Suprapubic skin (tissue), 4 donors: ENCODE measurements around the gene SLC22A9. TPM values are rescaled to one million over a fixed set of nuclear protein-coding genes. Genes with fewer than 3 reads are reported as not detected.
"Not testable (repeated sequence)": the region's sequence is repeated elsewhere in the genome, so short reads cannot be mapped to it uniquely, and the experiment has no call there.

Experiments used
- DNase-seq, 2 donors: peaks; one replicate each; pipeline ENCODE4 v3.0.0-alpha.2; 2019; ENCODE audit warnings: low spot score in 2 of 2
- H3K27ac ChIP-seq: fragments of 200-600 bp; sonication (generic); one replicate; pipeline ENCODE4 v1.5.1; 2019
- H3K27me3 ChIP-seq: fragments of 200-600 bp; sonication (generic); one replicate; pipeline ENCODE4 v1.5.1; 2019
- H3K36me3 ChIP-seq: fragments of 200-600 bp; sonication (generic); one replicate; pipeline ENCODE4 v1.5.1; 2019
- H3K4me1 ChIP-seq: fragments of 200-600 bp; sonication (generic); one replicate; pipeline ENCODE4 v1.5.1; 2019
- H3K4me3 ChIP-seq: fragments of 200-600 bp; sonication (generic); one replicate; pipeline ENCODE4 v1.5.1; 2019; ENCODE audit warnings: mild to moderate bottlenecking
- H3K9me3 ChIP-seq: fragments of 200-600 bp; sonication (generic); one replicate; pipeline ENCODE4 v1.5.1; 2019
- CTCF ChIP-seq, 2 donors: fragments of 200-600 bp in 1 of 2; fragments of 450-650 bp in 1 of 2; sonication (generic) in 1 of 2; IDR thresholded peaks; one replicate each; pipeline ENCODE4 v1.5.1; 2016 to 2019; ENCODE audit warnings: antibody characterized with exemption in 2 of 2, mild to moderate bottlenecking in 1 of 2, moderate library complexity in 1 of 2
- EP300 ChIP-seq: sonication (generic); formaldehyde crosslinking; IDR thresholded peaks from one replicate; pipeline ENCODE4 v1.6.1; 2017; ENCODE audit warnings: antibody characterized with exemption
- POLR2A ChIP-seq, 2 donors: fragments of 450-650 bp; IDR thresholded peaks; one replicate each; pipeline ENCODE4 v1.6.1; 2017; ENCODE audit warnings: antibody characterized with exemption in 2 of 2, mild to moderate bottlenecking in 2 of 2, moderate library complexity in 2 of 2
- POLR2AphosphoS5 ChIP-seq, 3 donors: sonication (generic); formaldehyde crosslinking; IDR thresholded peaks; one replicate each; pipeline ENCODE4 v1.6.1; 2017; ENCODE audit warnings: antibody characterized with exemption in 3 of 3
- WGBS: methylation state at CpG from one replicate; pipeline ENCODE4 v1.1.5; 2018; 5-methylcytosine and 5-hydroxymethylcytosine counted together
- total RNA-seq, 4 donors: library from RNA; depleted of rRNA; stranded (reverse); fragments of >200 nt; gene quantifications; one replicate each; pipeline ENCODE4 v1.1.0, GENCODE V29; 2016

Gene SLC22A9
- total RNA-seq, 4 donors from 2014 or later: not detected

- DNase-seq: no peak
- Histone ChIP-seq H3K27me3 (no peaks in the 10 kb centered on the region), H3K9me3 (no peaks in the 10 kb centered on the region), H3K27ac (no peak overlapping the region), H3K4me3 (no peak overlapping the region), H3K36me3 (no peaks in the 10 kb centered on the region), H3K4me1 (no peaks in the 10 kb centered on the region)
- 80% methylated on average over 1 of the region's 2 CpGs for WGBS
- TF ChIP-seq POLR2AphosphoS5 (IDR thresholded peaks at IDR 0.05) (no peak), POLR2A (IDR thresholded peaks at IDR 0.05) (no peak), EP300 (no peak), CTCF (IDR thresholded peaks at IDR 0.05) (no peak)
These were observed 47.7 kb downstream of the SLC22A9 start for GRCh38 chr11:63417174-63417852.

DNA sequence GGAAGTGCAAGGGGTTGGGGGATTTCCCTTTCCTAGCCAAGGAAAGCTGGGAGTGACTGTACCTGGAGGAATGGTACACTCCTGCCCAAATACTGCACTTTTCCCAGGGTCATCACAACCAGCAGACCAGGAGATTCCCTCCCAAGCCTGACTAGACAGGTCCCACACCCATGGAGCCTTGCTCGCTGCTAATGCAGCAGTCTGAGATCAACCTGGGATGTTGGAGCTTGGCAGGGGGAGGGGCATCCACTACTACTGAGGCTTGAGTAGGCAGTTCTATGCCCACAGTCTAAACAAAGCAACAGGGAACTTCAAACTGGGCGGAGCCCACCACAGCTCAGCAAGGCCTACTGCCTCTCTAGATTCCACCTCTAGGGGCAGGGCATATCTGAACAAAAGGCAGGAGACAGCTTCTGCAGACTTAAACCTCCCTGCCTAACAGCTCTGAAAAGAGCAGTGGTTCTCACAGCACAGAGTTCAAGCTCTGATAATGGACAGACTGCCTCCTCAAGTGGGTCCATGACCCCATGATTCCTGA lies 58.5 kb downstream of the SLC22A9 start:
- no peak overlapping the region for H3K27ac ChIP-seq
- WGBS: 86% methylated on average over 2 of the region's 2 CpGs
- TF ChIP-seq POLR2A (IDR thresholded peaks at IDR 0.05) (no peak), CTCF (IDR thresholded peaks at IDR 0.05) (no peak), POLR2AphosphoS5 (IDR thresholded peaks at IDR 0.05) (no peak), EP300 (no peak)
- H3K36me3 ChIP-seq: no peaks in the 10 kb centered on the region
- no peaks in the 10 kb centered on the region for H3K4me1 ChIP-seq
- no peaks in the 10 kb centered on the region for H3K9me3 ChIP-seq
- H3K27me3 ChIP-seq: no peaks in the 10 kb centered on the region
- H3K4me3 ChIP-seq: no peak overlapping the region
- no peak for DNase-seq

GRCh38 chr11:63430731-63431130 lies 61.1 kb downstream of the SLC22A9 start:
- not testable (repeated sequence) for H3K9me3 ChIP-seq, H3K4me3 ChIP-seq, H3K27ac ChIP-seq, H3K4me1 ChIP-seq, DNase-seq, H3K27me3 ChIP-seq, H3K36me3 ChIP-seq
- WGBS: 38% methylated on average over 2 of the region's 2 CpGs

DNA sequence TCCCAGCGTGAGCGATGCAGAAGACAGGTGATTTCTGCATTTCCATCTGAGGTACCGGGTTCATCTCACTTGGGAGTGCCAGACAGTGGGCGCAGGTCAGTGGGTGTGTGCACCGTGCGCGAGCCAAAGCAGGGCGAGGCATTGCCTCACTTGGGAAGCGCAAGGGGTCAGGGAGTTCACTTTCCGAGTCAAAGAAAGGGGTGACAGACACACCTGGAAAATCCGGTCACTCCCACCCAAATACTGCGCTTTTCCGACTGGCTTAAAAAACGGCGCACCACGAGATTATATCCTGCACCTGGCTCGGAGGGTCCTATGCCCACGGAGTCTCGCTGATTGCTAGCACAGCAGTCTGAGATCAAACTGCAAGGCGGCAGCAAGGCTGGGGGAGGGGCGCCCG lies 65.8 kb downstream of the SLC22A9 start:
- 72% methylated on average over 22 of the region's 22 CpGs for WGBS
- not testable (repeated sequence) for H3K27ac ChIP-seq, H3K4me1 ChIP-seq, H3K9me3 ChIP-seq, H3K4me3 ChIP-seq, H3K27me3 ChIP-seq, DNase-seq, H3K36me3 ChIP-seq

GRCh38 chr11:63435831-63436230 lies 66.2 kb downstream of the SLC22A9 start:
- not testable (repeated sequence) for H3K36me3 ChIP-seq, H3K9me3 ChIP-seq, H3K4me3 ChIP-seq, DNase-seq, H3K27me3 ChIP-seq, H3K27ac ChIP-seq, H3K4me1 ChIP-seq
- 15% methylated on average over 4 of the region's 4 CpGs for WGBS

DNA sequence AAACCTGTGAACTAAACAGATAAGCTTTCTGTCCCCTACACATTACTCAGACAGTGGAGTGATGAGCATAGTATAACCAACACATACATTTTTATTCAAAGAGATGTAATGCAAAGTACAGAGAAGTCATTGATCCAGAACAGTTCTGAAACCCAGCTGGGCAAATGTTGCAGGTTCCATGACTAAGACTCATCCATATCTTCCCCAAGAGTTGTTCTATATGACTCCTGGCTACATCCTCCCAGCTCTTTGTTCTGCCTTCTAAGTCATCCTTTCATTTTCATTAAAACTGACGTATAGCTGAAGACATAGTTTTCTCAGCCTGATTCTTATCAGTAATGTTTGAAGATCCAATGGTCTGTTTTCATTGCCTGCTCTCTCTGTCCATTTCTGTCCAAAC lies 74.1 kb downstream of the SLC22A9 start:
- Histone ChIP-seq H3K9me3 (no peaks in the 10 kb centered on the region), H3K36me3 (no peaks in the 10 kb centered on the region), H3K4me1 (no peaks in the 10 kb centered on the region), H3K27me3 (peaks cover 4% of the 10 kb centered on the region), H3K27ac (no peak overlapping the region), H3K4me3 (no peak overlapping the region)
- TF ChIP-seq POLR2AphosphoS5 (IDR thresholded peaks at IDR 0.05): no peak
- TF ChIP-seq EP300: no peak
- DNase-seq: no peak
- WGBS: 59% methylated on average over 1 of the region's 1 CpG

GRCh38 chr11:63444160-63444559 lies 74.6 kb downstream of the SLC22A9 start:
- no peak for DNase-seq
- WGBS: 72% methylated on average over 2 of the region's 2 CpGs
- H3K9me3 ChIP-seq: no peaks in the 10 kb centered on the region
- no peaks in the 10 kb centered on the region for H3K36me3 ChIP-seq
- no peak overlapping the region for H3K4me3 ChIP-seq
- H3K27me3 ChIP-seq: peaks cover 4% of the 10 kb centered on the region
- TF ChIP-seq POLR2AphosphoS5 (IDR thresholded peaks at IDR 0.05) (no peak), CTCF (IDR thresholded peaks at IDR 0.05) (no peak), EP300 (no peak), POLR2A (IDR thresholded peaks at IDR 0.05) (no peak)
- H3K27ac ChIP-seq: no peak overlapping the region
- H3K4me1 ChIP-seq: no peaks in the 10 kb centered on the region
